Eye (tissue), 1 donor: Measurements from ENCODE around the gene IL1RN.
"Not testable (repeated sequence)": the region's sequence is repeated elsewhere in the genome, so short reads cannot be mapped to it uniquely, and the experiment has no call there.

Experiments used
- DNase-seq: peaks from one replicate; pipeline ENCODE4 v3.0.0-alpha.2; 2015

IL1RN gene

GRCh38 chr2:113126845-113127645 lies at the start of gene IL1RN:
IL1RN (plus strand) TSS chr2:113127598; CDS start chr2:113127625, 27 bp downstream.
- no peak for DNase-seq

GRCh38 chr2:113077921-113078320 lies 49.5 kb upstream of the IL1RN start:
- DNase-seq = no peak

- DNase-seq = no peak
Observed at GRCh38 chr2:113078350-113078839, 49.0 kb upstream of the IL1RN start.

- DNase-seq = peak; percentile 30
Observed at GRCh38 chr2:113079131-113079530, 48.3 kb upstream of the IL1RN start.

- peak; percentile 70 for DNase-seq
Observed at GRCh38 chr2:113080134-113080533, 47.3 kb upstream of the IL1RN start.

GRCh38 chr2:113081488-113082210 lies 45.7 kb upstream of the IL1RN start:
- DNase-seq = no peak

- no peak for DNase-seq
Observed at GRCh38 chr2:113083296-113083695, 44.1 kb upstream of the IL1RN start.

GRCh38 chr2:113084249-113085000 lies 43.0 kb upstream of the IL1RN start:
- DNase-seq = no peak

- no peak for DNase-seq
Observed at GRCh38 chr2:113085542-113085941, 41.9 kb upstream of the IL1RN start.

- DNase-seq = no peak
Observed at GRCh38 chr2:113088213-113088992, 39.0 kb upstream of the IL1RN start.

- no peak for DNase-seq
Observed at GRCh38 chr2:113089916-113090315, 37.5 kb upstream of the IL1RN start.

GRCh38 chr2:113091231-113091896 lies 36.0 kb upstream of the IL1RN start:
- no peak for DNase-seq

- DNase-seq = no peak
Observed at GRCh38 chr2:113092864-113093612, 34.4 kb upstream of the IL1RN start.

GRCh38 chr2:113093613-113093977 lies 33.8 kb upstream of the IL1RN start:
- no peak for DNase-seq

GRCh38 chr2:113096306-113096705 lies 31.1 kb upstream of the IL1RN start:
- DNase-seq = not testable (repeated sequence)

GRCh38 chr2:113096842-113097618 lies 30.4 kb upstream of the IL1RN start:
- DNase-seq = not testable (repeated sequence)

- DNase-seq = no peak
Observed at GRCh38 chr2:113098041-113098440, 29.4 kb upstream of the IL1RN start.

GRCh38 chr2:113098532-113098931 lies 28.9 kb upstream of the IL1RN start:
- no peak for DNase-seq

GRCh38 chr2:113102133-113102532 lies 25.3 kb upstream of the IL1RN start:
- no peak for DNase-seq

- DNase-seq = no peak
Observed at GRCh38 chr2:113103277-113103676, 24.1 kb upstream of the IL1RN start.
